Hepatocyte (in vitro differentiated cells): ENCODE results near the gene BNIPL. TPM values are rescaled to one million over a fixed set of nuclear protein-coding genes. Genes with fewer than 3 reads are reported as not detected.

Experiments used
- DNase-seq: peaks from one replicate; pipeline ENCODE4 v3.0.0-alpha.2; 2016; ENCODE audit warnings: low spot score
- H2AFZ ChIP-seq: fragments of 200-600 bp; sonication (generic); 2 replicates; pipeline ENCODE4 v1.6.0; 2016; ENCODE audit warnings: antibody characterized with exemption, mild to moderate bottlenecking
- H3K27ac ChIP-seq: fragments of 200-600 bp; sonication (generic); 2 replicates; pipeline ENCODE4 v1.5.1; 2016; ENCODE audit warnings: mild to moderate bottlenecking
- H3K27me3 ChIP-seq: fragments of 200-600 bp; sonication (generic); 2 replicates; pipeline ENCODE4 v1.6.1; 2016
- H3K36me3 ChIP-seq: fragments of 200-600 bp; sonication (generic); replicated peaks from 2 replicates; pipeline ENCODE4 v1.5.1; 2016; ENCODE audit warnings: low read depth; ENCODE audit not compliant: insufficient read depth
- H3K4me1 ChIP-seq: fragments of 200-600 bp; sonication (generic); 2 replicates; pipeline ENCODE4 v1.5.1; 2016; ENCODE audit warnings: mild to moderate bottlenecking, moderate library complexity; ENCODE audit not compliant: insufficient read depth
- H3K4me2 ChIP-seq: fragments of 200-600 bp; sonication (generic); 2 replicates; pipeline ENCODE4 v1.6.0; 2016
- H3K4me3 ChIP-seq: fragments of 200-600 bp; sonication (generic); 2 replicates; pipeline ENCODE4 v1.5.1; 2016; ENCODE audit warnings: mild to moderate bottlenecking
- H3K79me2 ChIP-seq: fragments of 200-600 bp; sonication (generic); 2 replicates; pipeline ENCODE4 v1.6.0; 2017; ENCODE audit warnings: mild to moderate bottlenecking
- H3K9me2 ChIP-seq: fragments of 200-600 bp; sonication (generic); replicated peaks from 2 replicates; pipeline ENCODE4 v1.6.0; 2017; ENCODE audit warnings: mild to moderate bottlenecking; ENCODE audit not compliant: insufficient read depth
- H3K9me3 ChIP-seq: fragments of 200-600 bp; sonication (generic); 2 replicates; pipeline ENCODE4 v1.5.1; 2016; ENCODE audit warnings: low read depth, mild to moderate bottlenecking
- H4K20me1 ChIP-seq: fragments of 200-600 bp; sonication (generic); 2 replicates; pipeline ENCODE4 v1.6.0; 2016; ENCODE audit warnings: mild to moderate bottlenecking; ENCODE audit not compliant: insufficient read depth, poor library complexity, severe bottlenecking
- CTCF ChIP-seq: fragments of 200-600 bp; sonication (generic); IDR thresholded peaks from 2 replicates; pipeline ENCODE4 v1.5.1; 2016; ENCODE audit warnings: antibody characterized with exemption, mild to moderate bottlenecking; ENCODE audit not compliant: poor library complexity
- EZH2 ChIP-seq: fragments of 200-600 bp; sonication (generic); IDR thresholded peaks from 2 replicates; pipeline ENCODE4 v1.6.1; 2016; ENCODE audit warnings: antibody characterized with exemption, mild to moderate bottlenecking, borderline replicate concordance
- EZH2phosphoT487 ChIP-seq: fragments of 200-600 bp; sonication (generic); IDR thresholded peaks from one replicate; pipeline ENCODE4 v1.6.1; 2018; ENCODE audit warnings: antibody characterized with exemption, mild to moderate bottlenecking, low read depth, moderate library complexity; ENCODE audit not compliant: unreplicated experiment, severe bottlenecking
- WGBS: methylation state at CpG from one replicate; pipeline ENCODE4 v1.1.6; 2016; ENCODE audit warnings: low lambda C conversion rate; ENCODE audit errors: missing lambda C conversion rate; 5-methylcytosine and 5-hydroxymethylcytosine counted together
- polyA plus RNA-seq: library from polyadenylated mRNA; unstranded; fragments of >200 nt; fragmentation: Nextera tagmentation; extraction: Ambion mirVana; gene quantifications from 2 replicates; pipeline ENCODE4 v1.2.1, GENCODE V29; 2016
- total RNA-seq: library from RNA; depleted of rRNA; stranded (reverse); fragments of >200 nt; gene quantifications from 2 replicates; pipeline ENCODE4 v1.2.3, GENCODE V29; 2014

The BNIPL gene
- total and polyA plus RNA-seq, 2 experiments from 2014 or later, result 1.1 to 3.8 TPM

GRCh38 chr1:151060007-151060656 lies 23.7 kb downstream of the BNIPL start, which contains the start of gene MLLT11:
Gene MLLT11, plus strand, starts transcription at chr1:151060397. Its CDS starts 6,828 bp downstream, at chr1:151067225.
- Histone ChIP-seq H2AFZ (peak within 1 kb of the TSS; percentile 92), H3K27me3 (no peaks in the 10 kb centered on the region), H3K9me2 (no peaks in the 10 kb centered on the region), H3K4me1 (peaks cover 37% of the 10 kb centered on the region), H3K4me3 (peak within 1 kb of the TSS; percentile 99), H3K4me2 (peak within 1 kb of the TSS; percentile 96), H3K27ac (peak within 1 kb of the TSS; percentile 100), H3K79me2 (peaks cover 95% of the 10 kb centered on the region), H4K20me1 (peaks cover 19% of the 10 kb centered on the region), H3K9me3 (no peaks in the 10 kb centered on the region), H3K36me3 (no peaks in the 10 kb centered on the region)
- peak; percentile 83 for DNase-seq
- WGBS, result 2% methylated on average over 15 of the region's 15 CpGs
- TF ChIP-seq EZH2 (no peak), CTCF (no peak), EZH2phosphoT487 (no peak)

GRCh38 chr1:151060657-151061421 lies 24.5 kb downstream of the BNIPL start:
- peak overlapping the region; percentile 96 for H3K4me2 ChIP-seq
- H3K9me3 ChIP-seq, result no peaks in the 10 kb centered on the region
- H4K20me1 ChIP-seq, result peaks cover 19% of the 10 kb centered on the region
- no peak for TF ChIP-seq EZH2
- no peak for TF ChIP-seq EZH2phosphoT487
- TF ChIP-seq CTCF, result no peak
- peak overlapping the region; percentile 35 for H2AFZ ChIP-seq
- WGBS, result 19% methylated on average over 4 of the region's 4 CpGs
- H3K27ac ChIP-seq, result peak overlapping the region; percentile 100
- peaks cover 95% of the 10 kb centered on the region for H3K79me2 ChIP-seq
- H3K4me3 ChIP-seq, result peak overlapping the region; percentile 99
- H3K27me3 ChIP-seq, result no peaks in the 10 kb centered on the region
- DNase-seq, result no peak
- peaks cover 33% of the 10 kb centered on the region for H3K4me1 ChIP-seq
- H3K36me3 ChIP-seq, result no peaks in the 10 kb centered on the region
- no peaks in the 10 kb centered on the region for H3K9me2 ChIP-seq

GRCh38 chr1:151061704-151062103 lies 25.3 kb downstream of the BNIPL start:
- Histone ChIP-seq H3K27ac (peak overlapping the region; percentile 100), H3K4me1 (peaks cover 27% of the 10 kb centered on the region), H2AFZ (peak overlapping the region; percentile 35), H4K20me1 (peaks cover 10% of the 10 kb centered on the region), H3K79me2 (peaks cover 95% of the 10 kb centered on the region), H3K9me2 (no peaks in the 10 kb centered on the region), H3K36me3 (no peaks in the 10 kb centered on the region), H3K4me3 (peak overlapping the region; percentile 99), H3K27me3 (no peaks in the 10 kb centered on the region), H3K9me3 (no peaks in the 10 kb centered on the region), H3K4me2 (peak overlapping the region; percentile 96)
- 52% methylated on average over 2 of the region's 2 CpGs for WGBS
- no peak for DNase-seq
- TF ChIP-seq CTCF (no peak), EZH2 (no peak), EZH2phosphoT487 (no peak)
